B cell (primary cell): Measurements from ENCODE around the gene CMIP. TPM values are rescaled to one million over a fixed set of nuclear protein-coding genes. Genes with fewer than 3 reads are reported as not detected.

Experiments used
- ATAC-seq: fragments of 200-7000 bp; cut with Tn5 transposase; one replicate; pipeline ENCODE4 v1.10.0; 2021; ENCODE audit warnings: low read depth, mild to moderate bottlenecking, moderate number of reproducible peaks, moderate library complexity
- CTCF ChIA-PET: fragments of 350-600 bp; sonication (Branson Sonifier 250); formaldehyde crosslinking; loops from one replicate; lab custom pipeline; 2021; ENCODE audit warnings: antibody characterized with exemption, inconsistent platforms; lab: Charles Lee
- POLR2A ChIA-PET: fragments of 350-600 bp; sonication (Branson Sonifier 250); formaldehyde crosslinking; loops from one replicate; lab custom pipeline; 2021; ENCODE audit warnings: antibody characterized with exemption; lab: Charles Lee
- DNase-seq: peaks from one replicate; pipeline ENCODE4 v3.0.0; 2013
- H2AFZ ChIP-seq: 2 replicates; pipeline ENCODE4 v1.6.1; 2012; ENCODE audit warnings: mild to moderate bottlenecking, low read depth, low read length; ENCODE audit not compliant: insufficient read depth, poor library complexity, severe bottlenecking
- H3K27ac ChIP-seq, 2 donors: 1 replicate in 1 of 2; 2 replicates in 1 of 2; pipeline ENCODE4 v1.5.1; 2012 to 2013; ENCODE audit warnings: low read length in 2 of 2, mild to moderate bottlenecking in 2 of 2, moderate library complexity in 1 of 2
- H3K27me3 ChIP-seq, 4 experiments: fragments of 200-600 bp in 1 of 4; sonication (generic) in 1 of 4; replicated peaks in 1 of 4; 1 replicate in 2 of 4; 2 replicates in 2 of 4; pipeline versions ENCODE4 v1.6.1 to v1.7.0; 2013 to 2016; ENCODE audit warnings: low read length in 3 of 4, mild to moderate bottlenecking in 2 of 4, mixed read lengths in 1 of 4, moderate library complexity in 1 of 4; ENCODE audit not compliant: insufficient read depth in 4 of 4, control insufficient read depth in 3 of 4; ENCODE audit errors: control extremely low read depth in 1 of 4
- H3K36me3 ChIP-seq, 2 experiments: replicated peaks in 1 of 2; 1 replicate in 1 of 2; 2 replicates in 1 of 2; pipeline versions ENCODE4 v1.6.1 to v1.7.1; 2013; ENCODE audit warnings: low read length in 1 of 2; ENCODE audit not compliant: insufficient read depth in 2 of 2, control insufficient read depth in 1 of 2; ENCODE audit errors: control extremely low read depth in 1 of 2, extremely low read depth in 1 of 2
- H3K4me1 ChIP-seq, 2 donors: fragments of 200-600 bp in 1 of 2; sonication (generic) in 1 of 2; 1 replicate in 1 of 2; 2 replicates in 1 of 2; pipeline versions ENCODE4 v1.5.1 to v1.6.1; 2013 to 2017; ENCODE audit warnings: low read length in 2 of 2; ENCODE audit not compliant: control insufficient read depth in 2 of 2, insufficient read depth in 2 of 2
- H3K4me2 ChIP-seq: replicated peaks from 2 replicates; pipeline ENCODE3; 2012; ENCODE audit warnings: mild to moderate bottlenecking, low read depth, low read length; ENCODE audit not compliant: poor library complexity, severe bottlenecking
- H3K4me3 ChIP-seq, 5 experiments: fragments of 200-600 bp in 1 of 5; sonication (generic) in 1 of 5; 1 replicate in 3 of 5; 2 replicates in 2 of 5; pipeline versions ENCODE4 v1.5.1 to v1.7.0; 2011 to 2016; ENCODE audit warnings: low read length in 4 of 5, mild to moderate bottlenecking in 4 of 5, low read depth in 2 of 5, control low read depth in 1 of 5, moderate library complexity in 1 of 5; ENCODE audit not compliant: insufficient read depth in 1 of 5; ENCODE audit errors: control extremely low read depth in 1 of 5, extremely low read depth in 1 of 5
- H3K79me2 ChIP-seq: fragments of 200-600 bp; sonication (generic); one replicate; pipeline ENCODE4 v1.6.0; 2016; ENCODE audit warnings: low read length; ENCODE audit not compliant: control insufficient read depth, insufficient read depth
- H3K9ac ChIP-seq: fragments of 200-600 bp; sonication (generic); 2 replicates; pipeline ENCODE4 v1.6.1; 2017; ENCODE audit warnings: mild to moderate bottlenecking, low read length, moderate library complexity
- H3K9me3 ChIP-seq, 3 donors: one replicate each; pipeline versions ENCODE4 v1.6.1 to v1.7.1; 2013; ENCODE audit warnings: low read length in 2 of 3; ENCODE audit not compliant: control insufficient read depth in 2 of 3, insufficient read depth in 1 of 3; ENCODE audit errors: control extremely low read depth in 1 of 3
- H4K20me1 ChIP-seq: 2 replicates; pipeline ENCODE4 v1.6.0; 2012; ENCODE audit warnings: mild to moderate bottlenecking, low read length; ENCODE audit not compliant: insufficient read depth, control insufficient read depth, poor library complexity, severe bottlenecking
- H3K27ac Mint-ChIP-seq: one replicate; pipeline ENCODE4 v1.8.0; 2021; ENCODE audit warnings: mixed read lengths
- H3K27me3 Mint-ChIP-seq: one replicate; pipeline ENCODE4 v1.8.0; 2021; ENCODE audit warnings: mixed read lengths
- H3K4me1 Mint-ChIP-seq: one replicate; pipeline ENCODE4 v1.8.0; 2021; ENCODE audit warnings: mixed read lengths
- H3K4me3 Mint-ChIP-seq: one replicate; pipeline ENCODE4 v1.8.0; 2021; ENCODE audit warnings: mixed read lengths
- H3K9me3 Mint-ChIP-seq: one replicate; pipeline ENCODE4 v1.8.0; 2022; ENCODE audit warnings: mixed read lengths; ENCODE audit not compliant: insufficient read depth
- EZH2 ChIP-seq: IDR thresholded peaks from 2 replicates; pipeline ENCODE4 v1.6.1; 2012; ENCODE audit warnings: borderline replicate concordance, low read depth, mild to moderate bottlenecking, moderate library complexity, low read length; ENCODE audit not compliant: insufficient read depth, poor library complexity, severe bottlenecking
- WGBS: methylation state at CpG from one replicate; pipeline ENCODE4 v1.1.5; 2013; ENCODE audit warnings: missing lambda C conversion rate; ENCODE audit not compliant: insufficient coverage; 5-methylcytosine and 5-hydroxymethylcytosine counted together
- intact Hi-C: fragments of 100-400 bp; cut with micrococcal nuclease; formaldehyde crosslinking; loops from one replicate; pipeline ENCODE4 v1.10.0; 2022
- polyA plus RNA-seq: library from polyadenylated mRNA; depleted of rRNA; stranded (reverse); fragments of >200 nt; gene quantifications from 2 replicates; pipeline ENCODE4 v1.2.3, GENCODE V29; 2012
- total RNA-seq, 2 donors: library from RNA; stranded (reverse); fragments of 120-200 nt in 1 of 2; gene quantifications; 1 replicate in 1 of 2; 2 replicates in 1 of 2; pipeline versions ENCODE4 v1.2.3 to v1.2.4, GENCODE V29; 2013 to 2022
- TF ChIP-seq, protein P1 (sequence below): fragments of 200-600 bp; IDR thresholded peaks from one replicate; pipeline ENCODE4 v1.8.0; 2022; ENCODE audit warnings: antibody characterized with exemption, mild to moderate bottlenecking

The CMIP gene
- total and polyA plus RNA-seq, 2 donors (not counting 1 experiment from before 2014, with no cell fraction given), result 27.1 to 155 TPM

GRCh38 chr16:81597079-81597658, 152.6 kb downstream of the CMIP start:
- no peak overlapping the region for H3K9ac ChIP-seq
- H3K79me2 ChIP-seq, result peaks cover 95% of the 10 kb centered on the region
- intact Hi-C loops, result loop anchor here (10.0 kb wide), 1 partner anchor 62 kb away; no protein-coding TSS in a partner anchor
- no peak overlapping the region for H3K4me2 ChIP-seq
- H3K4me1 ChIP-seq, result no peaks in the 10 kb centered on the region
- no peak overlapping the region for H3K4me3 ChIP-seq
- CTCF ChIA-PET, result interaction anchor here (0.7 to 0.9 kb wide), 2 partner anchors 20 to 164 kb away, joined by 3 read pairs; no protein-coding TSS in a partner anchor
- 96% methylated on average over 5 of the region's 5 CpGs for WGBS
- no peaks in the 10 kb centered on the region for H3K9me3 ChIP-seq
- H3K36me3 ChIP-seq, result peaks cover 0 to 11% of the 10 kb centered on the region in 2 experiments
- H3K27ac ChIP-seq, result no peak overlapping the region
- Mint-ChIP-seq H3K9me3 (no peaks in the 10 kb centered on the region), H3K27me3 (no peaks in the 10 kb centered on the region), H3K27ac (no peak overlapping the region), H3K4me1 (peaks cover 17% of the 10 kb centered on the region), H3K4me3 (no peak overlapping the region)
- DNase-seq (no peak), ATAC-seq (no peak)
- peaks cover 85% of the 10 kb centered on the region for H4K20me1 ChIP-seq
- no peak overlapping the region for H2AFZ ChIP-seq
- TF ChIP-seq, protein P1, sequence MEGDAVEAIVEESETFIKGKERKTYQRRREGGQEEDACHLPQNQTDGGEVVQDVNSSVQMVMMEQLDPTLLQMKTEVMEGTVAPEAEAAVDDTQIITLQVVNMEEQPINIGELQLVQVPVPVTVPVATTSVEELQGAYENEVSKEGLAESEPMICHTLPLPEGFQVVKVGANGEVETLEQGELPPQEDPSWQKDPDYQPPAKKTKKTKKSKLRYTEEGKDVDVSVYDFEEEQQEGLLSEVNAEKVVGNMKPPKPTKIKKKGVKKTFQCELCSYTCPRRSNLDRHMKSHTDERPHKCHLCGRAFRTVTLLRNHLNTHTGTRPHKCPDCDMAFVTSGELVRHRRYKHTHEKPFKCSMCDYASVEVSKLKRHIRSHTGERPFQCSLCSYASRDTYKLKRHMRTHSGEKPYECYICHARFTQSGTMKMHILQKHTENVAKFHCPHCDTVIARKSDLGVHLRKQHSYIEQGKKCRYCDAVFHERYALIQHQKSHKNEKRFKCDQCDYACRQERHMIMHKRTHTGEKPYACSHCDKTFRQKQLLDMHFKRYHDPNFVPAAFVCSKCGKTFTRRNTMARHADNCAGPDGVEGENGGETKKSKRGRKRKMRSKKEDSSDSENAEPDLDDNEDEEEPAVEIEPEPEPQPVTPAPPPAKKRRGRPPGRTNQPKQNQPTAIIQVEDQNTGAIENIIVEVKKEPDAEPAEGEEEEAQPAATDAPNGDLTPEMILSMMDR, result no peak
- no peak for TF ChIP-seq EZH2
- POLR2A ChIA-PET, result no interaction called here
- no peaks in the 10 kb centered on the region for H3K27me3 ChIP-seq

DNA sequence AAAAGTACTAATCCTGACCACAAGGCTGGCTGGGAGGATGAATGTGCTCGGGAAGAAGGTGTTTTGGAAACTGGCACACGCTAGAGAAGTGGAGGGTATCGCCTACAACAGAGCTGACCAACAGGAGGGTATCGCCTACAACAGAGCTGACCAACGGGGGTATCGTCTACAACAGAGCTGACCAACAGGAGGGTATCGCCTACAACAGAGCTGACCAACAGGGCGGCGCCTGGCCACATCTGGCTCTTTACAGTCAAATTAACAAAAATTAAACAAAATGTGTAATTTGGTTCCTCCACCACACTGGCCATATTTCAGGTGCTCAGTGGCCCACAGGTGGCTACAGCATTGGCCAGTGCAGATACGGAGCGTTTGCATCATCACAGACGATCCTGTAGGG, 153.5 kb downstream of the CMIP start:
- no peak overlapping the region for H3K27ac ChIP-seq
- H3K4me3 ChIP-seq, result no peak overlapping the region
- no peaks in the 10 kb centered on the region for H3K27me3 Mint-ChIP-seq
- no peak overlapping the region for H2AFZ ChIP-seq
- ChIA-PET CTCF (interaction anchor here (0.9 to 1.1 kb wide), 2 partner anchors 19 to 29 kb away, joined by 3 read pairs; no protein-coding TSS in a partner anchor), POLR2A (no interaction called here)
- no peak overlapping the region for H3K4me3 Mint-ChIP-seq
- ATAC-seq, result no peak
- H3K9ac ChIP-seq, result no peak overlapping the region
- peaks cover 94% of the 10 kb centered on the region for H3K79me2 ChIP-seq
- no peak overlapping the region for H3K4me2 ChIP-seq
- H3K27ac Mint-ChIP-seq, result no peak overlapping the region
- H3K9me3 Mint-ChIP-seq, result no peaks in the 10 kb centered on the region
- H3K36me3 ChIP-seq, result peaks cover 0 to 9% of the 10 kb centered on the region in 2 experiments
- no peaks in the 10 kb centered on the region for H3K27me3 ChIP-seq
- H4K20me1 ChIP-seq, result peaks cover 85% of the 10 kb centered on the region
- DNase-seq, result no peak
- intact Hi-C loops, result loop anchor here (10.0 kb wide), 1 partner anchor 63 kb away; no protein-coding TSS in a partner anchor
- TF ChIP-seq, protein P1, result no peak
- TF ChIP-seq EZH2, result no peak
- no peaks in the 10 kb centered on the region for H3K4me1 ChIP-seq
- H3K9me3 ChIP-seq, result no peaks in the 10 kb centered on the region
- 98% methylated on average over 9 of the region's 12 CpGs for WGBS
- peaks cover 15% of the 10 kb centered on the region for H3K4me1 Mint-ChIP-seq
